Measurements from ENCODE around the gene KIAA1671. TPM values are rescaled to one million over a fixed set of nuclear protein-coding genes. Genes with fewer than 3 reads are reported as not detected.

The KIAA1671 gene
- total RNA-seq, 1 experiment from 2014 or later, result 12.8 TPM

- no TSS peak for BruUV-seq (replicated peaks)
- Histone ChIP-seq H3K4me3 (ENCODE audit: low read depth, low read length, poor library complexity, severe bottlenecking) (no peak overlapping the region), H3K36me3 (ENCODE audit: insufficient read depth, low read length, poor library complexity, severe bottlenecking) (no peaks in the 10 kb centered on the region), H3K9me3 (ENCODE audit: low read depth, low read length, poor library complexity, severe bottlenecking) (no peaks in the 10 kb centered on the region), H3K4me1 (ENCODE audit: insufficient read depth, low read length, poor library complexity, severe bottlenecking) (no peaks in the 10 kb centered on the region), H3K27me3 (replicated peaks; ENCODE audit: insufficient read depth, low read depth, low read length, poor library complexity) (no peaks in the 10 kb centered on the region), H3K27ac (ENCODE audit: low read depth, low read length, poor library complexity, severe bottlenecking) (no peak overlapping the region)
- intact Hi-C loops (cut with micrococcal nuclease; ENCODE audit: unreplicated experiment), result no loop called here
- DNase-seq (ENCODE audit: low spot score), result no peak
- CTCF ChIA-PET, result no interaction called here
- POLR2A ChIA-PET (ENCODE audit: low non-redundant PET), result no interaction called here
- TF ChIP-seq EZH2 (IDR thresholded peaks at IDR 0.05; ENCODE audit: borderline replicate concordance, low read depth, low read length, poor library complexity, severe bottlenecking) (no peak), CTCF (conservative IDR thresholded peaks at IDR 0.05; ENCODE audit: low read depth, low read length) (no peak)
Measured at GRCh38 chr22:25216230-25216629, 263.7 kb downstream of the KIAA1671 start.

GRCh38 chr22:25219211-25219689, 266.7 kb downstream of the KIAA1671 start, which contains the start of gene CRYBB2:
Gene CRYBB2 (plus strand): TSS chr22:25219639. CDS start chr22:25221430, 1,791 bp downstream.
- Histone ChIP-seq H3K9me3 (ENCODE audit: low read depth, low read length, poor library complexity, severe bottlenecking) (no peaks in the 10 kb centered on the region), H3K27ac (ENCODE audit: low read depth, low read length, poor library complexity, severe bottlenecking) (no peak within 1 kb of the TSS), H3K36me3 (ENCODE audit: insufficient read depth, low read length, poor library complexity, severe bottlenecking) (no peaks in the 10 kb centered on the region), H3K27me3 (replicated peaks; ENCODE audit: insufficient read depth, low read depth, low read length, poor library complexity) (no peaks in the 10 kb centered on the region), H3K4me3 (ENCODE audit: low read depth, low read length, poor library complexity, severe bottlenecking) (no peak within 1 kb of the TSS), H3K4me1 (ENCODE audit: insufficient read depth, low read length, poor library complexity, severe bottlenecking) (no peaks in the 10 kb centered on the region)
- no peak for TF ChIP-seq CTCF (conservative IDR thresholded peaks at IDR 0.05; ENCODE audit: low read depth, low read length)
- TF ChIP-seq EZH2 (IDR thresholded peaks at IDR 0.05; ENCODE audit: borderline replicate concordance, low read depth, low read length, poor library complexity, severe bottlenecking), result no peak
- no TSS peak for BruUV-seq (replicated peaks)
- intact Hi-C loops (cut with micrococcal nuclease; ENCODE audit: unreplicated experiment), result no loop called here
- no peak for DNase-seq (ENCODE audit: low spot score)
- POLR2A ChIA-PET (ENCODE audit: low non-redundant PET), result no interaction called here
- CTCF ChIA-PET, result no interaction called here

- Histone ChIP-seq H3K4me3 (ENCODE audit: low read depth, low read length, poor library complexity, severe bottlenecking) (no peak overlapping the region), H3K36me3 (ENCODE audit: insufficient read depth, low read length, poor library complexity, severe bottlenecking) (no peaks in the 10 kb centered on the region), H3K9me3 (ENCODE audit: low read depth, low read length, poor library complexity, severe bottlenecking) (no peaks in the 10 kb centered on the region), H3K27ac (ENCODE audit: low read depth, low read length, poor library complexity, severe bottlenecking) (no peak overlapping the region), H3K27me3 (replicated peaks; ENCODE audit: insufficient read depth, low read depth, low read length, poor library complexity) (peaks cover 3% of the 10 kb centered on the region), H3K4me1 (ENCODE audit: insufficient read depth, low read length, poor library complexity, severe bottlenecking) (no peaks in the 10 kb centered on the region)
- DNase-seq (ENCODE audit: low spot score), result no peak
- ChIA-PET CTCF (no interaction called here), POLR2A (ENCODE audit: low non-redundant PET) (no interaction called here)
- TF ChIP-seq CTCF (conservative IDR thresholded peaks at IDR 0.05; ENCODE audit: low read depth, low read length) (no peak), EZH2 (IDR thresholded peaks at IDR 0.05; ENCODE audit: borderline replicate concordance, low read depth, low read length, poor library complexity, severe bottlenecking) (no peak)
- BruUV-seq (replicated peaks), result no TSS peak
- intact Hi-C loops (cut with micrococcal nuclease; ENCODE audit: unreplicated experiment), result no loop called here
Measured at GRCh38 chr22:25219948-25220442, 267.5 kb downstream of the KIAA1671 start.

All from A673 (cell line).